NCI-H2227 treated with DMSO at 0.1 percent for 48 hours (cell line): Measurements from ENCODE around the gene ELOVL6.

Experiments
- DNase-seq: peaks from one replicate; lab custom pipeline; 2025; lab: John Stamatoyannopoulos, UW

ELOVL6 gene

DNA sequence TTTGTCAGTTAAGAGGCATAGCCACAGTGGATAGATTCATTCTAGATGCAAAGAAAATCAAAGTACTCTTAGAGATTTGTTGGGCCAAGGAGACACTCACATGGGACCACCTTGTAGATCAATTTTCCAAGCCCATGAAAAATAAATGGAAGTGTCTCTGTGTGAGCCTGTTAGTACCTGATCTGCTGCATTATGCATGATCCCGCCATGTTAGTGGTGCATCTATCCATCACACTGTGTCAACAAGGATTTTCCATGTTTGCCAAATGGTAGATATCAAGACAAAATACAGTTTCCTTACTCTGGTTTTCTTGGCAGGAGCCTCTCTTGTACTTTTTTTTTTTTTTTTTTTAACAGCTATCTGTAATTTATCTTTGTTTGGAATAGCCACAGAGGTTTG lies 173.4 kb downstream of the ELOVL6 start:
- DNase-seq = no peak

- no peak for DNase-seq
These were observed 176.0 kb downstream of the ELOVL6 start for GRCh38 chr4:110022457-110022856.

DNA sequence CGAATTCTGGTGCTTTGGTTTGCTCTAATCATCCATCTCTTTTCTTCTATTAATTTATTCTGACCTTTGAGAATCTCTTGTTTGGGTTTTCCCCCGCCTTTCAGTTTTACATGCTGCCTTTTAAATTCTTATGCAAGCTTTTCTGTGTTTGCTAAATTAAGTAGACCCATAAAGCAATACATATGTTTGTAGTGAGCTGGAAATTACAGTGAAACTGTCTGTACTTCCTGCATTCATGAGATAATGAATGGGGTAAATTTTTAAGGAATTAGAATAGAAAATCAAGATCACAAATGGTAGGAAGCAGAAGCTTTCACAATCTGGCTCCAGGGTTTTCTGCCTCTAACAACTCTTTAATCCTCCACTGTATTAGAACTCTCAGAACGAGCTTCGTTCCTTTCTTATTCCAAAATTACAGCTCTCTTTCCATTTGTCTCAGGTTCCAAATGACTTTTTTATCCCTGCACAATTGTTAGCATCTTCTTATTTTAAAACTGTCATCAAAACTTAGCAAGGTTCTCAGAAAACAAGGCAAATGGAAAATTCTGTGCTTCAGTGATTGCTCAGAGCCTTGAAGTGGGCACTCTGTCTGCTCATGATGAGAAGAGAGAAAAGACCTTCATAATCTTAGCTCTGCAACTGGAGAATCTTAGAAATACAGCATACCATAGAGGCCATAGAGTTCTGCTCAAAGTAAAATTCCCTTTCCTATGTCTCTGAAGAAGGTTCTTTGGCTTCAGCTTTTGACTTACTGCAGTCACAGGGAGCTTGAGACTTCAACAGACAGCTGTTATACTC lies 177.6 kb downstream of the ELOVL6 start:
- no peak for DNase-seq

GRCh38 chr4:110020139-110020538 lies 178.3 kb downstream of the ELOVL6 start:
- no peak for DNase-seq

DNA sequence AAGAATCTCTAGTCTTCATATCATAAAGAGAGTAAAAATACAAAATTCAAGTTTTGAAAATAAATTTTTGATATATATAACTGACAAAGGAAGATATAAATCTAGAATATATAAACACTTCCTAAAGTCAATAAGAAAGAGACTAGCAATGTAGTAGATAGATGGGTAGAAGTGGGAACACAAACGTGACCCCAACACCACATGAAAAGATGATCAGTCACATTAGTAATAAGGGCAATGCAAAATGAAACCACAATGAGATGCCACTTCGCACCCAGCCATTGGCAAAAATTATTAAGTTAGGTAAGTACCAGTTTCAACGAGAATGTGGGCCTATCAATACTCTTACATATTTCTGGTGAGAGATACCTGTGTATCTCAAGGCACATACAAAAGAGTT lies 179.3 kb downstream of the ELOVL6 start:
- no peak for DNase-seq

DNA sequence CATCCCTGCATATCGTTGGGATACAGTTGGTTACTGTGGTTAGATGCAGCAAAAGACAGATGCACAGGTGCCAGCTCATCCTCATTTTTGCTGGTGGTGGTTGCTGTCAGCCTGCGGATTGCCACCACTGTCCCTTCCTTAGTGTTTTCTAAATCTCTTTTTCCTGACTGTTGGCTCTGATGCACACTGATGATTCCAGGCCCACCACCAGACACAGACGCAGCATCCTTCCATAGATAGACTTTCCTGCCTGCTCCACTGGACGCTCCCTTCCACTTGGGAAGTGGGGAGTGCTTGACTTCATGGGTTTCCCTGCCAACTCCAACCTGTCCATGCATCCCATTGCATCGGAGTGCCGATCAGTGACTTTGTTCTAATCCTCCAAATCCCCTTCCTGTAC lies 184.2 kb downstream of the ELOVL6 start:
- DNase-seq = no peak

DNA sequence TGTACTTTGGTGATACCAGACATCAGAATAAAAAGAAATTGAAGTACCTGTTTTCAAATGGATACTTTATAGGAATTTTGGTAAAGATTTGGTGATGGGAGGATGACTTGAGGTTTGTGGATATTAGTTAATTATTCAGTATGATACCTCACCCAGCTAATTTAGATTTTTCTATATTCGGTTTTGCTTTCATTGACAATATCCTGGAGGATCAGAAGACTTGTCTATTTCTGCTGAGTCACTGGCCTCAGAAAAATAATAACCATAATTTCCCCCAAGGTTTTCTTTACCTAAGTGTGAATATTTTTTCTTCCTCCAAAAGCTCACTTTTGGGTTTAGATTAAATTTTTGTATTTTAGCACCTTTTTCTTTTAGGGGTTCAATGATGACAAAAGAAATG lies 185.5 kb downstream of the ELOVL6 start:
- no peak for DNase-seq

GRCh38 chr4:110010797-110011196 lies 187.6 kb downstream of the ELOVL6 start:
- no peak for DNase-seq

- DNase-seq = peak; percentile 80
These were observed 188.9 kb downstream of the ELOVL6 start for GRCh38 chr4:110009550-110009949.

DNA sequence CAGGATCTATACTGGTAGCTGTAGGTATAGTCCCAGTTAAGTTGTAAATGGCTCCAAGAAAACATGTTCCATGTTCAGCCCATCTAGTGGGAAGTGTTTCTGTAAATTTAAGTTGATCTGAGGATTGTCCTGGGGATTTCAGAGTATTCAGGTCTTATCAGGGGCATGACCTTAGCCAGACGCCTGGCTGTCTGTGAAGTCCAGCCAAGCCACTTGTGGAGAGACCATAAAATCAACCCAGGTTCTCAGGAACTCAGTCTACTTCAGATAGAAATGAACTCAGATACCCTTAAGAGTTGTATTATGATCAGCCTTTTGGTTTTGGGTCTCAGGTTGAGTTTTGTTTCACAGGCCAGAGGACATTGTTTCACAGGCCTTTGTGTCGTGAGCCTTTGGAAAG lies 189.9 kb downstream of the ELOVL6 start:
- DNase-seq = no peak

GRCh38 chr4:110007217-110007616 lies 191.2 kb downstream of the ELOVL6 start:
- no peak for DNase-seq

GRCh38 chr4:110005461-110006056 lies 192.9 kb downstream of the ELOVL6 start:
- DNase-seq = peak; percentile 35

DNA sequence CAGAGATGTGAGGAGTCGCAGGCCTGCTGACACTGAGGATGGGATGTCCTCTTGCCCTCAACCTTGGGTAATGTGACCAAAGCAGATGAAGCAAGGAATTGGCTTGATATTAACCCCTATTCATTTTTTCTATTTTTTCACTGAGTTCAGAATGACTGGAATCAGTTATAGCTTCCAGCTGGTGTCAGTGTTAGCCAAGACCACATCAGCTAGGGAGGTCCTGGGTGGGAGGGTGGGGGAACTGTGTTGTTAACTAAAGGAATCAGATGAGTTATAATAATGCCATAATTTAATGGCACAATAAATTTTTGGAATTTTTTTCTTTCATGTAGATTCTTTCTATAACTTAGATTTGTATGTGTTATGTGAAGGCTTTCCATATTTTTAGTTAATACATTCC lies 193.9 kb downstream of the ELOVL6 start:
- no peak for DNase-seq

GRCh38 chr4:110003401-110004187 lies 194.8 kb downstream of the ELOVL6 start:
- no peak for DNase-seq

DNA sequence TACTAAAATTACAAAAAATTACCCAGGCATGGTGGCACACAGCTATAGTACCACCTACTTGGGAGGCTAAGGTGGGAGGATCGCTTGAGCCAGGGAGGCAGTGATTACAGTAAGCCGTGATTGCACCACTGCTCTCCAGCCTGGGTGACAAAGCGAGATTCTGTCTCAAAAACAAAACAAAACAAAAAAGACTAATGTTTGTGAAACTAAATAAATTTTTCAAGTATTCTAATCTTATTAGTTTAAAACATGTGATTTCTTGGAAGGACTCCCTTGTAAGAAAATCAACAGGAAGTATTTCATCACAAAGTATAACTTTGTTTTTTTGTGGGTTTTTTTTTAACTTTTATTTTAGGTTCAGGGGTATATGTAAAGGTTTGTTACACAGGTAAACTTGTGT lies 196.1 kb downstream of the ELOVL6 start:
- no peak for DNase-seq

DNA sequence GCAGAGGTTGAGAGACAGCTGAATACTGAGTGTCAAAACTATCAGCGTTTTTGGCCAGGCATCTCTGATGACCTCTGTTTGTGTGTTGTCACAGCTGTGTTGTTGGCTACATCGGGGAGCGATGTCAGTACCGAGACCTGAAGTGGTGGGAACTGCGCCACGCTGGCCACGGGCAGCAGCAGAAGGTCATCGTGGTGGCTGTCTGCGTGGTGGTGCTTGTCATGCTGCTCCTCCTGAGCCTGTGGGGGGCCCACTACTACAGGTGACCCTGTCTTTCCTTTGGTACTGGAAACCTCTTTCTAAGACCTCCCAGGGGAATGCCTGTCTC lies 198.9 kb downstream of the ELOVL6 start:
- DNase-seq = no peak

DNA sequence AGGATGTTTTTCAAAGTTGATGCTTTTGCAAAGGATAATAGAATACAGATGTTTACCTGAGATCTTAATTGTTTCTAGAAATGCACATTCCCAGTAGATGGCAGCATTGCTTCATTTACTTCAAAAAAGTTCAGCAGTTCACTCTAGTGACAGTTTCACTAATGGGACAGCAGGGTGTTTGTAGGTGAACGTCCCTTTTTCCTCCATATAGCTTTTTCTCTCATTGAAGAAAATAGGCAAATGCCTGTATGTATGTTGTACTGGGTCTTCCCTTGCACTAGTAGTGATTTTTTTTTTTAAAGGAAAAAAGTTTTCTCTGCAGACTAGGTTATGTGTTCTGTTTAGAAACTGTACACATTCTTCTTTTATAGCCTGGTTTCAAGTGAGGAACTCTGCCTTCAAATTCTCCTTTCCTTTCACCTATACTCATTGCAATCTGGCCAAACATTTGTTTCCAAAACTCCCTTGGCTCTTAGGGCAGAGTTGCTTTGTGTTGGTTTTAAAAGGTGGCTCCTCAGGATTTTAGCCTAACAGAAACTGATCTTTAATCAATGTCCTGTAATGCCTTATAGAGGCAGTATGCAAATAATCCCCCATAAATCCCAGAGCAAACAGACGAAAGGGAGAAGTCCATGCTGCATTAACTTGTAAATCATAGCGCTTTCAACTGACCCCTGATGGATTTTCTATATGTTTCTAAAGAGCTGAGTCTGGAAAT lies 199.4 kb downstream of the ELOVL6 start:
- DNase-seq = peak; percentile 59

- no peak for DNase-seq
These were observed 201.9 kb downstream of the ELOVL6 start for GRCh38 chr4:109996526-109996925.
